ENCODE data around the gene EPS8L3.

Gene EPS8L3

DNA sequence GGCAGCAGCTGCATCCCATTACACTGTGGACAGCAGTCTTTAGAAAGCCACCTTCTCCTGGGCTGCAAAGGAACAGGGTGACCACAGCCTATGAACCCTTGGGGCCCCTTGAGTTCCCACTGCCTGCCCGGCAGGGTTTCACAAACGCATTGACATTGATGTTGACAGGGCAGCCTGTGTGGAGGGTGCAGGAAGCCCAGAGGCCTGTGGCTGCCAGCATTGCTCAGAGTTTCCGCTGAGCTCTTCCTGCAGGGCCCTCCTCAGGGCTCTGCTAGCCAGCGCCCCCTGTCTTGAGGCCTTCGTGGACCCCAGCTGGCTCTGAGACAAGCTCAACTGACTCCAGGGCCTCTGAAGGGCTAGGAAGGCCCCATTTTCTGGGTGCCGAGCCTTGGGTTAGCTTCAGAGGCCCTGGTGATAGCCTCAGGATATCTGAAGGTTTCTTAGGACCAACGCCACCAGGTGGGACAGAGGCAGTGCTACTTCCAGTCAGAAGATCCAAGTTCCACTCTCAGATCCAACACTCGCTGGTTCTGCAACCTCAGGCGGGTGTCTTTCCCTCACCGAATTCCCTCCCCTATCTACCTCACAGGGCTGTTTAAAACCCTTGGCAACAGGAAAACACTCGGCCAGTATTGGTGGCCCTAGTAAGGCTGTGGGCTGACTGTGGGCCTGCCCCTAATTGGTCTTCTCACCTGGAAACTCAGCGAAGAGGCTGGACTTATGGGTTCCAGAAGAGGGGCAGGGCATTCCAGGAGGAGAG, 27.2 kb upstream of the EPS8L3 start:
- peak in 9 of 11 experiments; percentile 20 to 99 (median 78); a peak in 15 of 22 replicates for TF ChIP-seq Cebpa-rat (IDR thresholded peaks at IDR 0.05)
- peak overlapping the region; percentile 42 to 85 (median 81); a peak in 21 of 22 replicates for H3K9ac ChIP-seq
- peak overlapping the region in 5 of 10 experiments; percentile 38 to 56 (median 49); a peak in 10 of 20 replicates for H3K4me3 ChIP-seq
- peak overlapping the region; percentile 53 to 96 (median 93); a peak in 21 of 22 replicates for H3K27ac ChIP-seq
- H3K36me3 ChIP-seq: no peaks in the 10 kb centered on the region
- H4K20me1 ChIP-seq: no peaks in the 10 kb centered on the region
- H3K27me3 ChIP-seq: no peaks in the 10 kb centered on the region
- H3K4me1 ChIP-seq: peaks cover 68 to 100% (median 92%) of the 10 kb centered on the region in 10 experiments
- H3K9me3 ChIP-seq (replicated peaks in 1 of 11): no peaks in the 10 kb centered on the region
- H3K4me2 ChIP-seq: peak overlapping the region; percentile 70 to 96 (median 85)

DNA sequence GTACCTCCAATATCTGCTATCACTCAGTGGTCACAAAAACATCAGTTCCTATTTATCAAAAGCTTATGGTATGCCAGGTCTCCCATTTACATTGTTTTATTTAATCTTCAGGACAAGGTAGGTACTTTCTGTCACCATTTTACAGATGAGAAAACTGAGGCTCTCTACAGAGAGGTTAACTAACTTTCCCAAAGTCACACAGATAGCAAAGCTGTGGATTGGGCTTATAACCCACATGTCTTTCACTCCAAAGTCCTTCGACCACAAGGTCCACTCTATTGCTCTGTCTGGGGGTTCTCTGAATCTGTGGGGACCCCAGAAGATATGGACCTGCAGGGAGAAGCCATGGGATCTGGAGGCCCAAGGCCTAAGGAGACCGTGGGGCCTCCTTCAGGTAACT, 26.6 kb upstream of the EPS8L3 start:
- no peaks in the 10 kb centered on the region for H3K27me3 ChIP-seq
- peak overlapping the region; percentile 70 to 96 (median 85) for H3K4me2 ChIP-seq
- peaks cover 68 to 96% (median 90%) of the 10 kb centered on the region in 10 experiments for H3K4me1 ChIP-seq
- peak overlapping the region in 5 of 10 experiments; percentile 38 to 56 (median 49); a peak in 9 of 20 replicates for H3K4me3 ChIP-seq
- H3K9ac ChIP-seq: peak overlapping the region in 9 of 11 experiments; percentile 69 to 85 (median 81); a peak in 18 of 22 replicates
- H3K27ac ChIP-seq: peak overlapping the region in 10 of 11 experiments; percentile 72 to 96 (median 94); a peak in 21 of 22 replicates
- no peaks in the 10 kb centered on the region for H4K20me1 ChIP-seq
- H3K36me3 ChIP-seq: no peaks in the 10 kb centered on the region
- TF ChIP-seq Cebpa-rat (IDR thresholded peaks at IDR 0.05): no peak
- H3K9me3 ChIP-seq (replicated peaks in 1 of 11): no peaks in the 10 kb centered on the region

DNA sequence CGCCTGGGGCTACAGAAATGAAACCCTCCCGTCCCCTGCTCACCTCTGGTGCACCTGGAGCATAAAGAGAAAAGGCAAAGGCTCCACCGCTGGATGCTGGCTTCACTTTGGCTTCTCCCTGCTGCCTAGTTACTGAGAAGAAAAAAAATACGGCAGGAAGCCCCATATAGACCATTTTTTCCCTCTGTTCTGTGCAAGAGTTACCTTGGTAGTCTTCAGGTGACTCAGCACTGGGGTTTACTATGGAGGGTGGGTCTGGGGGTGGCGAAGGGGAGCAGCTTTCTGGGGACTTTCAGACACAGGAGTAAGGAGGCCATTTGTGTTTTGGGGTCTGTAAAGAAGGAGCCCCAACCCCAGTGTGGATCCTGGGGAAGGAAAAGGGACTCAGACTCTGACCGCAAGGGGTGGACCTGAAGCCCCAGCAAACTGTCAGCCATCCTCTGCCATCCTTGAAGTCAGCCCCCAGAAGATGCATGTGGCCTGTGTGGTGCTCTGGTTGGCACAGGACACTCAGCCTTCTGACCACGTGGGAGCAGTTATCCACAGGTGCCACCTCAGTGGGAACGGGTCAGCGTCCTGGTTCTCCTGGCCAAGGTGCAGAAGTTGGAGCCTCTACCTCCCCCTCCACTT, 25.9 kb upstream of the EPS8L3 start:
- Histone ChIP-seq H3K27ac (peak overlapping the region in 10 of 11 experiments; percentile 72 to 96 (median 94); a peak in 19 of 22 replicates), H4K20me1 (no peaks in the 10 kb centered on the region), H3K4me1 (peaks cover 65 to 89% (median 84%) of the 10 kb centered on the region in 10 experiments), H3K9ac (peak overlapping the region in 10 of 11 experiments; percentile 5 to 85 (median 81); a peak in 18 of 22 replicates), H3K4me2 (peak overlapping the region; percentile 70 to 96 (median 85)), H3K9me3 (replicated peaks in 1 of 11) (no peaks in the 10 kb centered on the region), H3K27me3 (no peaks in the 10 kb centered on the region), H3K36me3 (no peaks in the 10 kb centered on the region), H3K4me3 (peak overlapping the region in 5 of 10 experiments; percentile 38 to 56 (median 49); a peak in 9 of 20 replicates)
- TF ChIP-seq Cebpa-rat (IDR thresholded peaks at IDR 0.05): no peak

DNA sequence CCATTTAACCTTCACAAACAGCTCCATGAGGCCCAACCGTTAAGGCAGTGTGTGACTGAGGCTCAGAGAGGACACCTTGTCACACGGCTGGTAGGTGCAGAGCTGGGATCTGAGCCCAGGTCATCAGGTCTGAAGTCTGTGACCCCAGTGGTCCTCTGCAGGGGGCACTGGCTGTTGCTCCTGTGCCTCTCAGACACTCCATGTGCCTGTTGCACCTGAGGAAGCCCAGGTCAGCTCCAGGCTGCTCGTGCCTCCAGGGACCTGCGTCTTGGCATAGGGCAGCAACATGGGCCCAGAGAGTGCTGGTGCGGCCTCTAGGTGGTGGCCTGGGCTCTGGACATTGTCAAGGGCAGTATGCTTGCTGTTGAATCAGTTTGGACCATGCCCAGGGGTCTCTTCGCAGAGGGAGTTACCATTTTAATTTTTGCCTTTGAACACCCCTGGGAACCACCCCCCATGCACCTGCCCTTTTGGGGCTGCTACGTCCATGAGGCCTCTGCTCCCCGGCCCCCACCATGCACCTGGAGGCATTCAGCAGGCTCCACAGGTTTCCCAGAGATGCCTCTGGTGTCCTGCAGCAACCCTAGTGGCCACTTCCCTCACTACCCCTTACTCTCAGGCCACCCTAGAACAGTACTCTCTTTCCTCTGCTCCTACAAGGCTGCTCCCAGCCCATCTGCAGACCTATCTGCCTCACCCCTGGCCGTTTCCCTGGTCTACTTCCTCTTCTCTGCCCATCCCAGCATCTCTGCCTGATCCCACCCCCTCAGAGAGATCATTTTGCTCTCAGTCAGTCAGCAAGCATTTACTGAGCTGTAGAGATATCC, 25.2 kb upstream of the EPS8L3 start:
- H3K27me3 ChIP-seq: no peaks in the 10 kb centered on the region
- peak overlapping the region in 5 of 10 experiments; percentile 38 to 56 (median 49); a peak in 8 of 20 replicates for H3K4me3 ChIP-seq
- no peak for TF ChIP-seq Cebpa-rat (IDR thresholded peaks at IDR 0.05)
- no peaks in the 10 kb centered on the region for H3K9me3 ChIP-seq (replicated peaks in 1 of 11)
- H4K20me1 ChIP-seq: no peaks in the 10 kb centered on the region
- H3K9ac ChIP-seq: peak overlapping the region in 10 of 11 experiments; percentile 5 to 85 (median 81); a peak in 18 of 22 replicates
- peak overlapping the region; percentile 70 to 96 (median 85) for H3K4me2 ChIP-seq
- H3K36me3 ChIP-seq: no peaks in the 10 kb centered on the region
- peaks cover 57 to 82% (median 76%) of the 10 kb centered on the region in 10 experiments for H3K4me1 ChIP-seq
- H3K27ac ChIP-seq: peak overlapping the region in 9 of 11 experiments; percentile 80 to 96 (median 94); a peak in 18 of 22 replicates

DNA sequence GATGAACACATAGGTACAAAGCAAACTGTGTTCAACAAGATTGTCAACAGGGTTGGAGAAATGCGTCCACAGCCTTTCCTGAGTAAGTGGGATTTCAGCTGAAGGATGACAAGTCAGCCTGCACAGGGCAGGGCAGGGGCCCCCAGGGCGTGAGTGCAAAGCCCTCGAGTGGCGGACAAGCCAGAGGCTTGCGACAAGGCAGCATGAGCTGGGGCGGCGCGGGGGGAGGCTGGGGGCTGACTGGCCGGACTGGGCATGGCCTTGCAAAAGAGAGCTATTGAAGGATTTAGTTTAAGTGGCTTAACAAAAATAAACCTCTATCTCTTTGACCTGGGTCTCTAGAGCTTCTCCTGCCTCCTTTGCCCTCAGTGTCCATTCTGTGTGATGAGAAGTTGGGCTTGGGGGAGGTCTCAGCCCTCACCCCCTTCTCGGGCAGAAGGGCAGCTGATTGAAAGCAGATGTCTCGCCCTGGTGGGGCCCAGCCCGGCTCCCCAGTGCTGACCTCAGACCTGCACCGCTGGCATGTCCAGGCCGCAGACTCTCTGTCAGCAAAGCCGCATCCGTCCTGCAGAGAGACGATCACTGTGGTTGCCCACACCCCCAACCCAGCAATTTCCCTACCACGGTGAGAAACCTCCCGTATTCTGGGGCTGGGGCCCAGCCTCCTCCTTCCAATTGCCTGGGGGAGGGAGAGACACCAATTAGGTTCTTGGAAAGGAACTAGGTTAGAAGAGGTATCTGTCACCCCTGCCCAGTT, 24.3 kb upstream of the EPS8L3 start:
- Histone ChIP-seq H4K20me1 (no peaks in the 10 kb centered on the region), H3K27ac (peak overlapping the region in 8 of 11 experiments; percentile 91 to 96 (median 94); a peak in 16 of 22 replicates), H3K27me3 (no peaks in the 10 kb centered on the region), H3K4me2 (peak overlapping the region in 9 of 11 experiments; percentile 2 to 96 (median 79); a peak in 14 of 22 replicates), H3K4me1 (peaks cover 49 to 73% (median 68%) of the 10 kb centered on the region in 10 experiments), H3K9ac (peak overlapping the region in 2 of 11 experiments; percentile 37 to 81; a peak in 4 of 22 replicates), H3K9me3 (replicated peaks in 1 of 11) (no peaks in the 10 kb centered on the region), H3K4me3 (no peak overlapping the region), H3K36me3 (no peaks in the 10 kb centered on the region)
- TF ChIP-seq Cebpa-rat (IDR thresholded peaks at IDR 0.05): no peak

DNA sequence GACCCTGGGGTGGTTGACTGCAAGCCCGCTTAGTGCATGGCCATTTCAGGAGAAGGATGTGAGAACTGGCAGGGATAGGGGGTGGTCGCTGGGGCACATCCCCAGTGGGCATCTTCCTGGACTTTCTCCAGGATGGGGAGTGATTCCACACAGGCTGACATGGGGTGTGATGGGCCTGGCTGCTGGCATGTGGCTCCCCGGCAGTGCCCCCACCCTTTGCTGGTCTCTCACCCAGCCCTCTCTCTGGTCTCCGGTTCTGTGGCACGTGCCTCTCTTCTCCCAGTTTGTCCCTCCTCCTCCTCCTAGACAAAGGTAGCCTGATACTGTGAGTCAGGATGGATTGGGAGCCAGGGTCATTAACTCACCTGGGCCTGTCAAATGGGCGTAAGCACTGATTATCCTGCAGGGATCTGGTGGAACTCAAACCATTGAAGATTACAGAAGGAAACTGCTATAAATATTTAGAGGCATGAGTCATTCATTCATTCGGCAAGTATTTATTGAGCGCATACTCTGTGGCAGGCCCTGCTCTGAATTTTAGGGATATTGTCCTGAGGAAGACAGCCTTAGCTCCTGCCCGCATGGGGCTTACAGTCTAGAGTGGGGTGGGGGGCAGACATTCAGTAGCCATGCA, 23.6 kb upstream of the EPS8L3 start:
- H3K4me2 ChIP-seq: peak overlapping the region in 4 of 11 experiments; percentile 34 to 96 (median 72); a peak in 7 of 22 replicates
- H3K4me1 ChIP-seq: peaks cover 42 to 66% (median 61%) of the 10 kb centered on the region in 10 experiments
- no peaks in the 10 kb centered on the region for H3K27me3 ChIP-seq
- H3K27ac ChIP-seq: peak overlapping the region in 4 of 11 experiments; percentile 93 to 96 (median 96); a peak in 8 of 22 replicates
- no peaks in the 10 kb centered on the region for H4K20me1 ChIP-seq
- H3K9ac ChIP-seq: no peak overlapping the region
- no peaks in the 10 kb centered on the region for H3K9me3 ChIP-seq (replicated peaks in 1 of 11)
- TF ChIP-seq Cebpa-rat (IDR thresholded peaks at IDR 0.05): no peak
- no peaks in the 10 kb centered on the region for H3K36me3 ChIP-seq
- H3K4me3 ChIP-seq: no peak overlapping the region

DNA sequence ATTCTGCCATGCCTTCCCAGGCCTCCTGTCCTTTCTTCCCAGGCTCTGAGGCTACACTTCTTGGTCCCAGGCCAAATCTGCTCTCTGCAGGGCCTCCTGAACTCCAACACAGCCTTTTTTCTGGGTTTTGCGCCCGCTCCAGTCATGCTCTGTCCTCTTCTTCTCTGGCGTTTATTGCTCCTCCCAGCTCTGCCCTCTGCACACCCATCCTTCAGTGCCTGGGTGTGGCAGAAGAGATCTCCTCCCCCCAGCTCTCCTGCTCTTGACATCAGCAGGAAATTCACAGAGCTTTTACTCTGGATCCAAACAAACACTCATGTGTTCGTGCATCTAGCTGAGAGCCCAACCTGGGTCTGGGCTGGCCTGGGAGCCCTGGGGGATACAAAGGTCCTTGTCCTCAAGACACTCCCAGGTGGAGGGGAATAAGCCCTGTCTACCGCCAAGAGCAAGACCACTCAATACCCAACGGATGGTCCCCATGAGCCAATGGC, 22.9 kb upstream of the EPS8L3 start:
- Histone ChIP-seq H3K9ac (no peak overlapping the region; a peak in 1 of 22 replicates), H3K36me3 (no peaks in the 10 kb centered on the region), H3K9me3 (replicated peaks in 1 of 11) (no peaks in the 10 kb centered on the region), H3K4me3 (no peak overlapping the region), H3K27me3 (no peaks in the 10 kb centered on the region), H3K4me1 (peaks cover 34 to 58% (median 53%) of the 10 kb centered on the region in 10 experiments), H3K4me2 (peak overlapping the region in 7 of 11 experiments; percentile 14 to 96 (median 49); a peak in 15 of 22 replicates), H4K20me1 (no peaks in the 10 kb centered on the region), H3K27ac (peak overlapping the region in 5 of 11 experiments; percentile 10 to 95 (median 38); a peak in 7 of 22 replicates)
- TF ChIP-seq Cebpa-rat (IDR thresholded peaks at IDR 0.05): no peak
